ENCODE measurements around the gene ABI3.
"Not testable (repeated sequence)": the region's sequence is repeated elsewhere in the genome, so short reads cannot be mapped to it uniquely, and the experiment has no call there.

ABI3 gene

GRCh38 chr17:49210158-49211029 lies at the start of gene ABI3, which contains the start of gene GNGT2:
Gene ABI3, plus strand, starts transcription at chr17:49210707. Its CDS starts 18 bp downstream, at chr17:49210725.
Gene GNGT2, minus strand, starts transcription at chr17:49210574. Its CDS starts 3,152 bp downstream, at chr17:49207422.
- no peak for DNase-seq

GRCh38 chr17:49162866-49163265 lies 47.6 kb upstream of the ABI3 start:
- DNase-seq = no peak

- DNase-seq = no peak
Measured at GRCh38 chr17:49165143-49165542, 45.4 kb upstream of the ABI3 start.

- DNase-seq = no peak
Measured at GRCh38 chr17:49168706-49169105, 41.8 kb upstream of the ABI3 start.

GRCh38 chr17:49170216-49170615 lies 40.3 kb upstream of the ABI3 start:
- DNase-seq = no peak

GRCh38 chr17:49170711-49171110 lies 39.8 kb upstream of the ABI3 start:
- DNase-seq = not testable (repeated sequence)

- not testable (repeated sequence) for DNase-seq
Measured at GRCh38 chr17:49175978-49176377, 34.5 kb upstream of the ABI3 start.

GRCh38 chr17:49180303-49180702 lies 30.2 kb upstream of the ABI3 start:
- DNase-seq = no peak

- DNase-seq = no peak
Measured at GRCh38 chr17:49180998-49181635, 29.4 kb upstream of the ABI3 start.

GRCh38 chr17:49183341-49183740 lies 27.2 kb upstream of the ABI3 start:
- DNase-seq = no peak

- DNase-seq = no peak
Measured at GRCh38 chr17:49183801-49184200, 26.7 kb upstream of the ABI3 start.

- DNase-seq = not testable (repeated sequence)
Measured at GRCh38 chr17:49184522-49184921, 26.0 kb upstream of the ABI3 start.

- DNase-seq = not testable (repeated sequence)
Measured at GRCh38 chr17:49185381-49185780, 25.1 kb upstream of the ABI3 start.

GRCh38 chr17:49187301-49187700 lies 23.2 kb upstream of the ABI3 start:
- no peak for DNase-seq

GRCh38 chr17:49190932-49191331 lies 19.6 kb upstream of the ABI3 start:
- no peak for DNase-seq

GRCh38 chr17:49191409-49191916 lies 19.0 kb upstream of the ABI3 start:
- DNase-seq = no peak

- DNase-seq = peak; percentile 84
Measured at GRCh38 chr17:49191917-49192741, 18.4 kb upstream of the ABI3 start.

- DNase-seq = peak; percentile 22
Measured at GRCh38 chr17:49193513-49194296, 16.8 kb upstream of the ABI3 start.

- DNase-seq = no peak
Measured at GRCh38 chr17:49194297-49194607, 16.3 kb upstream of the ABI3 start.

- no peak for DNase-seq
Measured at GRCh38 chr17:49195751-49196150, 14.8 kb upstream of the ABI3 start.

- no peak for DNase-seq
Measured at GRCh38 chr17:49196520-49196919, 14.0 kb upstream of the ABI3 start.

- no peak for DNase-seq
Measured at GRCh38 chr17:49197346-49197998, 13.0 kb upstream of the ABI3 start.
